HCT116 (cell line): ENCODE measurements around the gene ZDHHC1. TPM values are rescaled to one million over a fixed set of nuclear protein-coding genes. Genes with fewer than 3 reads are reported as not detected.

Experiments used
- ATAC-seq: fragments of 200-7000 bp; cut with Tn5 transposase; 2 replicates; pipeline ENCODE4 v1.9.1; 2020; ENCODE audit warnings: mild to moderate bottlenecking, moderate library complexity
- BruUV-seq: library from RNA; stranded (reverse); fragments of 400-500 nt; replicated peaks from 2 replicates; lab custom pipeline; 2021; lab: Mats Ljungman, UMichigan
- CTCF ChIA-PET: fragments of 300-600 bp; sonication (Branson Sonifier 250); formaldehyde crosslinking; loops from one replicate; lab custom pipeline; 2021; ENCODE audit warnings: antibody characterized with exemption; lab: Charles Lee
- POLR2A ChIA-PET: fragments of 300-600, 350-600 bp; sonication (Branson Sonifier 250); formaldehyde crosslinking; loops from one replicate; lab custom pipeline; 2021; ENCODE audit warnings: antibody characterized with exemption; lab: Charles Lee
- RAD21 ChIA-PET, 2 experiments: fragments of 300-600 bp; sonication (Branson Sonifier 250); formaldehyde crosslinking; loops; one replicate each; lab custom pipeline; 2023; ENCODE audit warnings: low total read pairs in 2 of 2; ENCODE audit not compliant: uncharacterized antibody in 2 of 2, unreplicated experiment in 2 of 2, low non-redundant PET in 1 of 2; lab: Charles Lee
- DNase-seq: peaks from one replicate; pipeline ENCODE4 v3.0.0-alpha.2; 2010; ENCODE audit warnings: low read depth, low spot score
- H2AFZ ChIP-seq: fragments of 200-600 bp; shearing (Covaris generic), sonication (generic); 2 replicates; pipeline ENCODE4 v1.6.1; 2017; ENCODE audit warnings: low read depth, mixed run types, mixed read lengths, antibody characterized with exemption, low read length; ENCODE audit not compliant: poor library complexity, severe bottlenecking
- H3K27ac ChIP-seq: 2 replicates; pipeline ENCODE4 v1.5.1; 2012; ENCODE audit warnings: low read depth, low read length
- H3K27me3 ChIP-seq: fragments of 200-600 bp; sonication (generic); 2 replicates; pipeline ENCODE4 v1.6.1; 2016; ENCODE audit warnings: mixed run types, low read length, mixed read lengths; ENCODE audit not compliant: insufficient read depth
- H3K36me3 ChIP-seq, 2 experiments: fragments of 200-500 bp in 1 of 2; fragments of 200-600 bp in 1 of 2; sonication (Bioruptor generic) in 1 of 2; sonication (generic) in 1 of 2; 2 replicates each; pipeline versions ENCODE4 v1.5.1 to v1.6.1; 2014 to 2016; ENCODE audit warnings: low read length in 2 of 2, inconsistent platforms in 1 of 2, mixed read lengths in 1 of 2, mixed run types in 1 of 2; ENCODE audit not compliant: insufficient read depth in 2 of 2, control insufficient read depth in 1 of 2
- H3K4me1 ChIP-seq, 2 experiments: fragments of 200-600 bp in 1 of 2; sonication (generic) in 1 of 2; 2 replicates each; pipeline versions ENCODE4 v1.5.1 to v1.6.1; 2012 to 2017; ENCODE audit warnings: low read length in 2 of 2, inconsistent platforms in 1 of 2, mild to moderate bottlenecking in 1 of 2, mixed read lengths in 1 of 2, mixed run types in 1 of 2, moderate library complexity in 1 of 2; ENCODE audit not compliant: insufficient read depth in 2 of 2, control insufficient read depth in 1 of 2
- H3K4me2 ChIP-seq: fragments of 200-600 bp; sonication (generic); 2 replicates; pipeline ENCODE4 v1.6.1; 2017; ENCODE audit warnings: mixed run types, low read length, mixed read lengths
- H3K4me3 ChIP-seq, 2 experiments: fragments of 200-600 bp in 1 of 2; sonication (generic) in 1 of 2; replicated peaks in 1 of 2; 2 replicates each; pipeline ENCODE4 v1.5.1; 2011 to 2016; ENCODE audit warnings: low read length in 2 of 2, control low read depth in 1 of 2, low read depth in 1 of 2, mild to moderate bottlenecking in 1 of 2, mixed read lengths in 1 of 2, mixed run types in 1 of 2
- H3K79me2 ChIP-seq: fragments of 200-600 bp; sonication (generic); 2 replicates; pipeline ENCODE4 v1.6.1; 2017; ENCODE audit warnings: mild to moderate bottlenecking, mixed run types, low read length, moderate library complexity, mixed read lengths; ENCODE audit not compliant: insufficient read depth
- H3K9ac ChIP-seq: fragments of 200-600 bp; sonication (generic); 2 replicates; pipeline ENCODE4 v1.6.1; 2016; ENCODE audit warnings: low read length, mixed read lengths
- H3K9me2 ChIP-seq: fragments of 200-600 bp; sonication (generic), shearing (Covaris generic); 2 replicates; pipeline ENCODE4 v1.6.1; 2017; ENCODE audit warnings: mixed run types, mild to moderate bottlenecking, moderate library complexity; ENCODE audit not compliant: insufficient read depth
- H3K9me3 ChIP-seq, 2 experiments: fragments of 200-500 bp in 1 of 2; fragments of 200-600 bp in 1 of 2; sonication (Bioruptor generic) in 1 of 2; sonication (generic) in 1 of 2; 2 replicates each; pipeline ENCODE4 v1.6.1; 2014 to 2017; ENCODE audit warnings: low read length in 2 of 2, mixed read lengths in 2 of 2, inconsistent platforms in 1 of 2, low read depth in 1 of 2, mild to moderate bottlenecking in 1 of 2, mixed run types in 1 of 2, moderate library complexity in 1 of 2; ENCODE audit not compliant: control insufficient read depth in 1 of 2, insufficient read depth in 1 of 2
- H4K20me1 ChIP-seq: fragments of 200-600 bp; sonication (generic), shearing (Covaris generic); 2 replicates; pipeline ENCODE4 v1.6.1; 2017; ENCODE audit warnings: mixed run types, mild to moderate bottlenecking, moderate library complexity; ENCODE audit not compliant: insufficient read depth
- CEBPB ChIP-seq: IDR thresholded peaks from 2 replicates; pipeline ENCODE4 v1.6.1; 2012; ENCODE audit warnings: low read depth
- ELF1 ChIP-seq: IDR thresholded peaks from 2 replicates; pipeline ENCODE4 v1.6.1; 2012; ENCODE audit warnings: low read depth, borderline replicate concordance
- JUND ChIP-seq: IDR thresholded peaks from 2 replicates; pipeline ENCODE4 v1.6.1; 2012
- POLR2A ChIP-seq: IDR thresholded peaks from 2 replicates; pipeline ENCODE4 v1.7.0; 2011; ENCODE audit warnings: borderline replicate concordance; ENCODE audit not compliant: insufficient read depth, insufficient read length; ENCODE audit errors: extremely low read depth
- SIN3A ChIP-seq: IDR thresholded peaks from 2 replicates; pipeline ENCODE4 v1.6.1; 2012; ENCODE audit warnings: low read depth
- intact Hi-C: fragments of 100-400 bp; cut with micrococcal nuclease; formaldehyde crosslinking; loops from 2 replicates; pipeline ENCODE4 v1.10.0; 2022
- total RNA-seq: library from RNA; stranded (reverse); gene quantifications from one replicate; pipeline ENCODE4 v1.2.1, GENCODE V29; 2021; ENCODE audit not compliant: unreplicated experiment
- TF ChIP-seq, protein P1 (sequence below): IDR thresholded peaks from 2 replicates; pipeline ENCODE4 v1.6.1; 2011; ENCODE audit warnings: mild to moderate bottlenecking, low read length, moderate library complexity; ENCODE audit not compliant: insufficient replicate concordance; ENCODE audit errors: extremely low read depth
- TF ChIP-seq, protein P2 (sequence below): IDR thresholded peaks from 2 replicates; pipeline ENCODE4 v1.6.1; 2012; ENCODE audit warnings: low read depth

Gene ZDHHC1
- total RNA-seq, 1 experiment from 2014 or later = 9.1 TPM

DNA sequence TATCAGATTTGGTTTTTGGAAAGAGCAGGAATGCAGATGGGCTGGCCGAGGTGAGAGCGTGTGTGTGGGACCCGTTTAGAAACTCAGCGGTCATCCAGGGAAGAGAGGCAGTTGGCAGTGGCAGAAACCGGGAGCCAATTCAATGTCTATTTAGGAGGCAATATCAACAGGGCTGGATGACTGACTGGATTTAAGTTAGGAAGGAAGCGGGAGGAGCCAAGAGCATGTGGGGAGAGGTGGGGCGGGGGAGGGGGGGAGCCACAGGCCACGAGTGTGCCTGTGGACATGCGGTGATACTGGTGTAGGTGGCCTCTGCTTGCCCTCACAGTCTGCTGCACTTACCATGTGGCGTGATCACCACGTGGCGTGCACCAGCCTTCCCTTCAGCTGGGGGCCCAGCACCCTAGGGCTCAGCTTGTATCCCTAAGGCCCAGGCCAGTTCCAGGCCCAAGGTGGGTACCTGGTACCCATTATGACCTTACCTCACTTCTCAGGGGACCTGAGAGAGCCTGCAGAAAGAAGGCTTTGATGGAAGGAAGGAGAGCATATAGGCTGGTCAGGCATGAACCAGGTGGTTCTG lies 12.2 kb downstream of the ZDHHC1 start (continued):
- TF ChIP-seq, protein P1, sequence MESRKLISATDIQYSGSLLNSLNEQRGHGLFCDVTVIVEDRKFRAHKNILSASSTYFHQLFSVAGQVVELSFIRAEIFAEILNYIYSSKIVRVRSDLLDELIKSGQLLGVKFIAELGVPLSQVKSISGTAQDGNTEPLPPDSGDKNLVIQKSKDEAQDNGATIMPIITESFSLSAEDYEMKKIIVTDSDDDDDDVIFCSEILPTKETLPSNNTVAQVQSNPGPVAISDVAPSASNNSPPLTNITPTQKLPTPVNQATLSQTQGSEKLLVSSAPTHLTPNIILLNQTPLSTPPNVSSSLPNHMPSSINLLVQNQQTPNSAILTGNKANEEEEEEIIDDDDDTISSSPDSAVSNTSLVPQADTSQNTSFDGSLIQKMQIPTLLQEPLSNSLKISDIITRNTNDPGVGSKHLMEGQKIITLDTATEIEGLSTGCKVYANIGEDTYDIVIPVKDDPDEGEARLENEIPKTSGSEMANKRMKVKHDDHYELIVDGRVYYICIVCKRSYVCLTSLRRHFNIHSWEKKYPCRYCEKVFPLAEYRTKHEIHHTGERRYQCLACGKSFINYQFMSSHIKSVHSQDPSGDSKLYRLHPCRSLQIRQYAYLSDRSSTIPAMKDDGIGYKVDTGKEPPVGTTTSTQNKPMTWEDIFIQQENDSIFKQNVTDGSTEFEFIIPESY = no peak
- TF ChIP-seq ELF1 (no peak), JUND (no peak), CEBPB (no peak)
- TF ChIP-seq, protein P2, sequence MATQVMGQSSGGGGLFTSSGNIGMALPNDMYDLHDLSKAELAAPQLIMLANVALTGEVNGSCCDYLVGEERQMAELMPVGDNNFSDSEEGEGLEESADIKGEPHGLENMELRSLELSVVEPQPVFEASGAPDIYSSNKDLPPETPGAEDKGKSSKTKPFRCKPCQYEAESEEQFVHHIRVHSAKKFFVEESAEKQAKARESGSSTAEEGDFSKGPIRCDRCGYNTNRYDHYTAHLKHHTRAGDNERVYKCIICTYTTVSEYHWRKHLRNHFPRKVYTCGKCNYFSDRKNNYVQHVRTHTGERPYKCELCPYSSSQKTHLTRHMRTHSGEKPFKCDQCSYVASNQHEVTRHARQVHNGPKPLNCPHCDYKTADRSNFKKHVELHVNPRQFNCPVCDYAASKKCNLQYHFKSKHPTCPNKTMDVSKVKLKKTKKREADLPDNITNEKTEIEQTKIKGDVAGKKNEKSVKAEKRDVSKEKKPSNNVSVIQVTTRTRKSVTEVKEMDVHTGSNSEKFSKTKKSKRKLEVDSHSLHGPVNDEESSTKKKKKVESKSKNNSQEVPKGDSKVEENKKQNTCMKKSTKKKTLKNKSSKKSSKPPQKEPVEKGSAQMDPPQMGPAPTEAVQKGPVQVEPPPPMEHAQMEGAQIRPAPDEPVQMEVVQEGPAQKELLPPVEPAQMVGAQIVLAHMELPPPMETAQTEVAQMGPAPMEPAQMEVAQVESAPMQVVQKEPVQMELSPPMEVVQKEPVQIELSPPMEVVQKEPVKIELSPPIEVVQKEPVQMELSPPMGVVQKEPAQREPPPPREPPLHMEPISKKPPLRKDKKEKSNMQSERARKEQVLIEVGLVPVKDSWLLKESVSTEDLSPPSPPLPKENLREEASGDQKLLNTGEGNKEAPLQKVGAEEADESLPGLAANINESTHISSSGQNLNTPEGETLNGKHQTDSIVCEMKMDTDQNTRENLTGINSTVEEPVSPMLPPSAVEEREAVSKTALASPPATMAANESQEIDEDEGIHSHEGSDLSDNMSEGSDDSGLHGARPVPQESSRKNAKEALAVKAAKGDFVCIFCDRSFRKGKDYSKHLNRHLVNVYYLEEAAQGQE = no peak

DNA sequence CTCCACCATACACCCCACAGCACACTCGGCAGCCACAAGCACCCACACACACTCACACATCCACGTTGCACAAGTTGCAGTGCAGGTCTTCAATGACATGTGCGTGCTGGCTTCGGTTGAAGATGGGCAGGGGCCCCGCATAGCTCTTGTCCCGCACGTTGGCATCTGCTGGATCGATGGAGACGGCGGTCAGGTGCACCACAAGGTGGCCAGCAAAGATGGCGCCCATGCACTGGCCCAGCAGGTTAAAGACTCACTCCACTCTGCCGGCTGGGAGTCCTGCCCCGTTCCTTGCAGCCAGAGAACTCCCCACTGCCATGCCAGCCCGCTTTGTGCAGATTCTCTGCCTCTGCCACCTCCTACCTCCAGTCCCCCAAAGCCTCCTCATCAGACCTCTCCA lies 15.4 kb downstream of the ZDHHC1 start:
- no peak overlapping the region for H3K9ac ChIP-seq
- no peaks in the 10 kb centered on the region for H3K36me3 ChIP-seq
- ChIA-PET POLR2A (interaction anchor here (0.6 kb wide), 1 partner anchor 250 kb away, joined by 3 read pairs; the partner anchor contains the start of gene B3GNT9), RAD21 (no interaction called here), CTCF (interaction anchor here (0.6 kb wide), 1 partner anchor 52 kb away, joined by 3 read pairs; no protein-coding TSS in a partner anchor)
- H3K27ac ChIP-seq = no peak overlapping the region
- no peak for TF ChIP-seq POLR2A
- no peak for TF ChIP-seq SIN3A
- TF ChIP-seq, protein P1 = no peak
- H3K9me2 ChIP-seq = no peaks in the 10 kb centered on the region
- no peaks in the 10 kb centered on the region for H4K20me1 ChIP-seq
- no TSS peak for BruUV-seq
- no peaks in the 10 kb centered on the region for H3K79me2 ChIP-seq
- H3K27me3 ChIP-seq = no peaks in the 10 kb centered on the region
- intact Hi-C loops = no loop called here
- H3K4me1 ChIP-seq = peaks cover 28 to 37% of the 10 kb centered on the region in 2 experiments
- ATAC-seq (no peak), DNase-seq (no peak)
- no peak overlapping the region for H3K4me2 ChIP-seq
- no peaks in the 10 kb centered on the region for H3K9me3 ChIP-seq
- H3K4me3 ChIP-seq = no peak overlapping the region
- no peak overlapping the region for H2AFZ ChIP-seq
